HCT116 (cell line): ENCODE measurements around the gene TAF3. TPM values are rescaled to one million over a fixed set of nuclear protein-coding genes. Genes with fewer than 3 reads are reported as not detected.

ENCODE experiments used
- ATAC-seq: fragments of 200-7000 bp; cut with Tn5 transposase; 2 replicates; pipeline ENCODE4 v1.9.1; 2020; ENCODE audit warnings: mild to moderate bottlenecking, moderate library complexity
- BruUV-seq: library from RNA; stranded (reverse); fragments of 400-500 nt; replicated peaks from 2 replicates; lab custom pipeline; 2021; lab: Mats Ljungman, UMichigan
- CTCF ChIA-PET: fragments of 300-600 bp; sonication (Branson Sonifier 250); formaldehyde crosslinking; loops from one replicate; lab custom pipeline; 2021; ENCODE audit warnings: antibody characterized with exemption; lab: Charles Lee
- POLR2A ChIA-PET: fragments of 300-600, 350-600 bp; sonication (Branson Sonifier 250); formaldehyde crosslinking; loops from one replicate; lab custom pipeline; 2021; ENCODE audit warnings: antibody characterized with exemption; lab: Charles Lee
- RAD21 ChIA-PET, 2 experiments: fragments of 300-600 bp; sonication (Branson Sonifier 250); formaldehyde crosslinking; loops; one replicate each; lab custom pipeline; 2023; ENCODE audit warnings: low total read pairs in 2 of 2; ENCODE audit not compliant: uncharacterized antibody in 2 of 2, unreplicated experiment in 2 of 2, low non-redundant PET in 1 of 2; lab: Charles Lee
- DNase-seq: peaks from one replicate; pipeline ENCODE4 v3.0.0-alpha.2; 2010; ENCODE audit warnings: low read depth, low spot score
- H2AFZ ChIP-seq: fragments of 200-600 bp; shearing (Covaris generic), sonication (generic); 2 replicates; pipeline ENCODE4 v1.6.1; 2017; ENCODE audit warnings: low read depth, mixed run types, mixed read lengths, antibody characterized with exemption, low read length; ENCODE audit not compliant: poor library complexity, severe bottlenecking
- H3K27ac ChIP-seq: 2 replicates; pipeline ENCODE4 v1.5.1; 2012; ENCODE audit warnings: low read depth, low read length
- H3K27me3 ChIP-seq: fragments of 200-600 bp; sonication (generic); 2 replicates; pipeline ENCODE4 v1.6.1; 2016; ENCODE audit warnings: mixed run types, low read length, mixed read lengths; ENCODE audit not compliant: insufficient read depth
- H3K36me3 ChIP-seq, 2 experiments: fragments of 200-500 bp in 1 of 2; fragments of 200-600 bp in 1 of 2; sonication (Bioruptor generic) in 1 of 2; sonication (generic) in 1 of 2; 2 replicates each; pipeline versions ENCODE4 v1.5.1 to v1.6.1; 2014 to 2016; ENCODE audit warnings: low read length in 2 of 2, inconsistent platforms in 1 of 2, mixed read lengths in 1 of 2, mixed run types in 1 of 2; ENCODE audit not compliant: insufficient read depth in 2 of 2, control insufficient read depth in 1 of 2
- H3K4me1 ChIP-seq, 2 experiments: fragments of 200-600 bp in 1 of 2; sonication (generic) in 1 of 2; 2 replicates each; pipeline versions ENCODE4 v1.5.1 to v1.6.1; 2012 to 2017; ENCODE audit warnings: low read length in 2 of 2, inconsistent platforms in 1 of 2, mild to moderate bottlenecking in 1 of 2, mixed read lengths in 1 of 2, mixed run types in 1 of 2, moderate library complexity in 1 of 2; ENCODE audit not compliant: insufficient read depth in 2 of 2, control insufficient read depth in 1 of 2
- H3K4me2 ChIP-seq: fragments of 200-600 bp; sonication (generic); 2 replicates; pipeline ENCODE4 v1.6.1; 2017; ENCODE audit warnings: mixed run types, low read length, mixed read lengths
- H3K4me3 ChIP-seq, 2 experiments: fragments of 200-600 bp in 1 of 2; sonication (generic) in 1 of 2; replicated peaks in 1 of 2; 2 replicates each; pipeline ENCODE4 v1.5.1; 2011 to 2016; ENCODE audit warnings: low read length in 2 of 2, control low read depth in 1 of 2, low read depth in 1 of 2, mild to moderate bottlenecking in 1 of 2, mixed read lengths in 1 of 2, mixed run types in 1 of 2
- H3K79me2 ChIP-seq: fragments of 200-600 bp; sonication (generic); 2 replicates; pipeline ENCODE4 v1.6.1; 2017; ENCODE audit warnings: mild to moderate bottlenecking, mixed run types, low read length, moderate library complexity, mixed read lengths; ENCODE audit not compliant: insufficient read depth
- H3K9ac ChIP-seq: fragments of 200-600 bp; sonication (generic); 2 replicates; pipeline ENCODE4 v1.6.1; 2016; ENCODE audit warnings: low read length, mixed read lengths
- H3K9me2 ChIP-seq: fragments of 200-600 bp; sonication (generic), shearing (Covaris generic); 2 replicates; pipeline ENCODE4 v1.6.1; 2017; ENCODE audit warnings: mixed run types, mild to moderate bottlenecking, moderate library complexity; ENCODE audit not compliant: insufficient read depth
- H3K9me3 ChIP-seq, 2 experiments: fragments of 200-500 bp in 1 of 2; fragments of 200-600 bp in 1 of 2; sonication (Bioruptor generic) in 1 of 2; sonication (generic) in 1 of 2; 2 replicates each; pipeline ENCODE4 v1.6.1; 2014 to 2017; ENCODE audit warnings: low read length in 2 of 2, mixed read lengths in 2 of 2, inconsistent platforms in 1 of 2, low read depth in 1 of 2, mild to moderate bottlenecking in 1 of 2, mixed run types in 1 of 2, moderate library complexity in 1 of 2; ENCODE audit not compliant: control insufficient read depth in 1 of 2, insufficient read depth in 1 of 2
- H4K20me1 ChIP-seq: fragments of 200-600 bp; sonication (generic), shearing (Covaris generic); 2 replicates; pipeline ENCODE4 v1.6.1; 2017; ENCODE audit warnings: mixed run types, mild to moderate bottlenecking, moderate library complexity; ENCODE audit not compliant: insufficient read depth
- CBX3 ChIP-seq: IDR thresholded peaks from 2 replicates; pipeline ENCODE4 v1.6.1; 2012; ENCODE audit warnings: low read depth
- CEBPB ChIP-seq: IDR thresholded peaks from 2 replicates; pipeline ENCODE4 v1.6.1; 2012; ENCODE audit warnings: low read depth
- EGR1 ChIP-seq: IDR thresholded peaks from 2 replicates; pipeline ENCODE4 v1.6.1; 2012; ENCODE audit warnings: low read depth
- EZH2 ChIP-seq: fragments of 200-600 bp; sonication (generic); IDR thresholded peaks from 2 replicates; pipeline ENCODE4 v1.6.1; 2017; ENCODE audit warnings: antibody characterized with exemption, mixed run types
- EZH2phosphoT487 ChIP-seq: fragments of 200-600 bp; IDR thresholded peaks from 2 replicates; pipeline ENCODE4 v1.6.1; 2018; ENCODE audit warnings: antibody characterized with exemption, borderline replicate concordance
- JUND ChIP-seq: IDR thresholded peaks from 2 replicates; pipeline ENCODE4 v1.6.1; 2012
- POLR2A ChIP-seq: IDR thresholded peaks from 2 replicates; pipeline ENCODE4 v1.7.0; 2011; ENCODE audit warnings: borderline replicate concordance; ENCODE audit not compliant: insufficient read depth, insufficient read length; ENCODE audit errors: extremely low read depth
- POLR2AphosphoS5 ChIP-seq: IDR thresholded peaks from 2 replicates; pipeline ENCODE4 v1.6.1; 2011; ENCODE audit warnings: mild to moderate bottlenecking, low read depth, low read length, moderate library complexity
- RAD21 ChIP-seq: IDR thresholded peaks from 2 replicates; pipeline ENCODE4 v1.6.1; 2012; ENCODE audit warnings: low read depth, mild to moderate bottlenecking
- SIN3A ChIP-seq: IDR thresholded peaks from 2 replicates; pipeline ENCODE4 v1.6.1; 2012; ENCODE audit warnings: low read depth
- SP1 ChIP-seq: IDR thresholded peaks from 2 replicates; pipeline ENCODE4 v1.6.1; 2012; ENCODE audit warnings: low read depth
- YY1 ChIP-seq: IDR thresholded peaks from 2 replicates; pipeline ENCODE4 v1.6.1; 2011; ENCODE audit warnings: low read length, low read depth, moderate library complexity, mild to moderate bottlenecking; ENCODE audit not compliant: insufficient replicate concordance; ENCODE audit errors: extremely low read depth
- intact Hi-C: fragments of 100-400 bp; cut with micrococcal nuclease; formaldehyde crosslinking; loops from 2 replicates; pipeline ENCODE4 v1.10.0; 2022
- total RNA-seq: library from RNA; stranded (reverse); gene quantifications from one replicate; pipeline ENCODE4 v1.2.1, GENCODE V29; 2021; ENCODE audit not compliant: unreplicated experiment
- TF ChIP-seq, protein P1 (sequence below), 3 experiments: fragments of 200-600 bp in 1 of 3; sonication (generic) in 1 of 3; IDR thresholded peaks in 2 of 3; conservative IDR thresholded peaks in 1 of 3; 2 replicates each; pipeline ENCODE4 v1.5.1; 2012 to 2017; ENCODE audit warnings: low read depth in 2 of 3, low read length in 2 of 3, antibody characterized with exemption in 1 of 3, borderline replicate concordance in 1 of 3, control low read depth in 1 of 3, mild to moderate bottlenecking in 1 of 3, mixed read lengths in 1 of 3, mixed run types in 1 of 3, moderate library complexity in 1 of 3; ENCODE audit not compliant: insufficient read depth in 1 of 3
- TF ChIP-seq, protein P2 (sequence below): IDR thresholded peaks from 2 replicates; pipeline ENCODE4 v1.6.1; 2012; ENCODE audit warnings: low read depth
- TF ChIP-seq, protein P3 (sequence below): IDR thresholded peaks from 2 replicates; pipeline ENCODE4 v1.6.1; 2012
- TF ChIP-seq, protein P4 (sequence below): IDR thresholded peaks from 2 replicates; pipeline ENCODE4 v1.6.1; 2011; ENCODE audit warnings: mild to moderate bottlenecking, low read length, moderate library complexity; ENCODE audit not compliant: insufficient replicate concordance; ENCODE audit errors: extremely low read depth
- TF ChIP-seq, protein P5 (sequence below): IDR thresholded peaks from 2 replicates; pipeline ENCODE4 v1.6.1; 2012

Gene TAF3
- total RNA-seq, 1 experiment from 2014 or later = 8.0 TPM

DNA sequence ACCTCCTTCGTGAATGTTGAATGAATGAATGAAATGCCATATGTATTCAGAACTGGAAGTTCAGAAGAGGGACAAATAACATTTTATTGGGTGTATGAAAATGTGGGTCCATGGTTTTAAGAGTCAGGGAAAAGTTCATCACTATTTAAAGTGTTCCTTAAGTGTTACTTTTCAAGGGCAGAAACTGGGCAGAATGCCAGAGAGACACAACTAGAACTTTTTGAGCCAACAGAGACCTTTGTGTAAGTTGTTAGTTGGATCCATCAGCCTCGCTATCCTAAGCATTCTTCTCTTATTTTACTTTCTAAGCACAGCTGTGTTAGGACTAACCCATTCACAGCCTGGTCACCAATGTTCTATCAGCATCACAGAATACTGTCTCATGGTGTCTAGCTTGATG, 13.6 kb upstream of the TAF3 start:
- CTCF ChIA-PET = no interaction called here
- RAD21 ChIA-PET = no interaction called here

More for the DNA sequence above, 13.6 kb upstream of the TAF3 start:
- Histone ChIP-seq H3K4me3 (no peak overlapping the region), H3K36me3 (peaks cover 56% of the 10 kb centered on the region in 2 experiments), H4K20me1 (no peaks in the 10 kb centered on the region), H3K9me2 (no peaks in the 10 kb centered on the region), H3K4me2 (no peak overlapping the region), H3K27ac (no peak overlapping the region), H2AFZ (no peak overlapping the region), H3K9ac (no peak overlapping the region), H3K9me3 (no peaks in the 10 kb centered on the region), H3K79me2 (peaks cover 21% of the 10 kb centered on the region), H3K27me3 (no peaks in the 10 kb centered on the region), H3K4me1 (no peaks in the 10 kb centered on the region)
- POLR2A ChIA-PET = no interaction called here
- intact Hi-C loops = no loop called here
- DNase-seq (no peak), ATAC-seq (no peak)
- no TSS peak for BruUV-seq
- TF ChIP-seq EGR1 (no peak), EZH2phosphoT487 (no peak), SIN3A (no peak), POLR2A (no peak), EZH2 (no peak), POLR2AphosphoS5 (no peak), CEBPB (no peak), CBX3 (no peak), YY1 (no peak), JUND (no peak), SP1 (no peak), RAD21 (no peak)
- TF ChIP-seq, protein P1, sequence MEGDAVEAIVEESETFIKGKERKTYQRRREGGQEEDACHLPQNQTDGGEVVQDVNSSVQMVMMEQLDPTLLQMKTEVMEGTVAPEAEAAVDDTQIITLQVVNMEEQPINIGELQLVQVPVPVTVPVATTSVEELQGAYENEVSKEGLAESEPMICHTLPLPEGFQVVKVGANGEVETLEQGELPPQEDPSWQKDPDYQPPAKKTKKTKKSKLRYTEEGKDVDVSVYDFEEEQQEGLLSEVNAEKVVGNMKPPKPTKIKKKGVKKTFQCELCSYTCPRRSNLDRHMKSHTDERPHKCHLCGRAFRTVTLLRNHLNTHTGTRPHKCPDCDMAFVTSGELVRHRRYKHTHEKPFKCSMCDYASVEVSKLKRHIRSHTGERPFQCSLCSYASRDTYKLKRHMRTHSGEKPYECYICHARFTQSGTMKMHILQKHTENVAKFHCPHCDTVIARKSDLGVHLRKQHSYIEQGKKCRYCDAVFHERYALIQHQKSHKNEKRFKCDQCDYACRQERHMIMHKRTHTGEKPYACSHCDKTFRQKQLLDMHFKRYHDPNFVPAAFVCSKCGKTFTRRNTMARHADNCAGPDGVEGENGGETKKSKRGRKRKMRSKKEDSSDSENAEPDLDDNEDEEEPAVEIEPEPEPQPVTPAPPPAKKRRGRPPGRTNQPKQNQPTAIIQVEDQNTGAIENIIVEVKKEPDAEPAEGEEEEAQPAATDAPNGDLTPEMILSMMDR (IDR thresholded peaks at IDR 0.05 in 2 of 3, conservative IDR thresholded peaks at IDR 0.05 in 1 of 3; ENCODE audit: borderline replicate concordance in 1 of 3, insufficient read depth in 1 of 3, low read depth in 2 of 3, low read length in 2 of 3) = no peak
- TF ChIP-seq, protein P2, sequence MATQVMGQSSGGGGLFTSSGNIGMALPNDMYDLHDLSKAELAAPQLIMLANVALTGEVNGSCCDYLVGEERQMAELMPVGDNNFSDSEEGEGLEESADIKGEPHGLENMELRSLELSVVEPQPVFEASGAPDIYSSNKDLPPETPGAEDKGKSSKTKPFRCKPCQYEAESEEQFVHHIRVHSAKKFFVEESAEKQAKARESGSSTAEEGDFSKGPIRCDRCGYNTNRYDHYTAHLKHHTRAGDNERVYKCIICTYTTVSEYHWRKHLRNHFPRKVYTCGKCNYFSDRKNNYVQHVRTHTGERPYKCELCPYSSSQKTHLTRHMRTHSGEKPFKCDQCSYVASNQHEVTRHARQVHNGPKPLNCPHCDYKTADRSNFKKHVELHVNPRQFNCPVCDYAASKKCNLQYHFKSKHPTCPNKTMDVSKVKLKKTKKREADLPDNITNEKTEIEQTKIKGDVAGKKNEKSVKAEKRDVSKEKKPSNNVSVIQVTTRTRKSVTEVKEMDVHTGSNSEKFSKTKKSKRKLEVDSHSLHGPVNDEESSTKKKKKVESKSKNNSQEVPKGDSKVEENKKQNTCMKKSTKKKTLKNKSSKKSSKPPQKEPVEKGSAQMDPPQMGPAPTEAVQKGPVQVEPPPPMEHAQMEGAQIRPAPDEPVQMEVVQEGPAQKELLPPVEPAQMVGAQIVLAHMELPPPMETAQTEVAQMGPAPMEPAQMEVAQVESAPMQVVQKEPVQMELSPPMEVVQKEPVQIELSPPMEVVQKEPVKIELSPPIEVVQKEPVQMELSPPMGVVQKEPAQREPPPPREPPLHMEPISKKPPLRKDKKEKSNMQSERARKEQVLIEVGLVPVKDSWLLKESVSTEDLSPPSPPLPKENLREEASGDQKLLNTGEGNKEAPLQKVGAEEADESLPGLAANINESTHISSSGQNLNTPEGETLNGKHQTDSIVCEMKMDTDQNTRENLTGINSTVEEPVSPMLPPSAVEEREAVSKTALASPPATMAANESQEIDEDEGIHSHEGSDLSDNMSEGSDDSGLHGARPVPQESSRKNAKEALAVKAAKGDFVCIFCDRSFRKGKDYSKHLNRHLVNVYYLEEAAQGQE = no peak
- TF ChIP-seq, protein P3, sequence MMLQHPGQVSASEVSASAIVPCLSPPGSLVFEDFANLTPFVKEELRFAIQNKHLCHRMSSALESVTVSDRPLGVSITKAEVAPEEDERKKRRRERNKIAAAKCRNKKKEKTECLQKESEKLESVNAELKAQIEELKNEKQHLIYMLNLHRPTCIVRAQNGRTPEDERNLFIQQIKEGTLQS = no peak
- TF ChIP-seq, protein P4, sequence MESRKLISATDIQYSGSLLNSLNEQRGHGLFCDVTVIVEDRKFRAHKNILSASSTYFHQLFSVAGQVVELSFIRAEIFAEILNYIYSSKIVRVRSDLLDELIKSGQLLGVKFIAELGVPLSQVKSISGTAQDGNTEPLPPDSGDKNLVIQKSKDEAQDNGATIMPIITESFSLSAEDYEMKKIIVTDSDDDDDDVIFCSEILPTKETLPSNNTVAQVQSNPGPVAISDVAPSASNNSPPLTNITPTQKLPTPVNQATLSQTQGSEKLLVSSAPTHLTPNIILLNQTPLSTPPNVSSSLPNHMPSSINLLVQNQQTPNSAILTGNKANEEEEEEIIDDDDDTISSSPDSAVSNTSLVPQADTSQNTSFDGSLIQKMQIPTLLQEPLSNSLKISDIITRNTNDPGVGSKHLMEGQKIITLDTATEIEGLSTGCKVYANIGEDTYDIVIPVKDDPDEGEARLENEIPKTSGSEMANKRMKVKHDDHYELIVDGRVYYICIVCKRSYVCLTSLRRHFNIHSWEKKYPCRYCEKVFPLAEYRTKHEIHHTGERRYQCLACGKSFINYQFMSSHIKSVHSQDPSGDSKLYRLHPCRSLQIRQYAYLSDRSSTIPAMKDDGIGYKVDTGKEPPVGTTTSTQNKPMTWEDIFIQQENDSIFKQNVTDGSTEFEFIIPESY = no peak
- TF ChIP-seq, protein P5, sequence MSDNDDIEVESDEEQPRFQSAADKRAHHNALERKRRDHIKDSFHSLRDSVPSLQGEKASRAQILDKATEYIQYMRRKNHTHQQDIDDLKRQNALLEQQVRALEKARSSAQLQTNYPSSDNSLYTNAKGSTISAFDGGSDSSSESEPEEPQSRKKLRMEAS = no peak
